H9 (cell line): Measurements from ENCODE around the gene RGS3. TPM values are rescaled to one million over a fixed set of nuclear protein-coding genes. Genes with fewer than 3 reads are reported as not detected.

ENCODE experiments used
- DNase-seq: peaks from one replicate; pipeline ENCODE4 v3.0.0-alpha.2; 2017
- H2AFZ ChIP-seq: one replicate; pipeline ENCODE4 v1.6.1; 2013; ENCODE audit warnings: mild to moderate bottlenecking, low read length, control low read depth, moderate library complexity
- H2AK5ac ChIP-seq: 2 replicates; pipeline ENCODE4 v1.6.1; 2013; ENCODE audit warnings: low read length, control low read depth, mixed read lengths; ENCODE audit not compliant: insufficient read length
- H2BK120ac ChIP-seq: one replicate; pipeline ENCODE4 v1.6.1; 2013; ENCODE audit warnings: low read depth, mild to moderate bottlenecking, low read length, control low read depth, inconsistent platforms; ENCODE audit not compliant: poor library complexity, severe bottlenecking
- H2BK12ac ChIP-seq: 2 replicates; pipeline ENCODE4 v1.6.1; 2013; ENCODE audit warnings: low read length, control low read depth, mixed read lengths, low read depth; ENCODE audit not compliant: insufficient read length
- H2BK15ac ChIP-seq: 2 replicates; pipeline ENCODE4 v1.6.1; 2013; ENCODE audit warnings: low read depth, low read length, control low read depth
- H2BK20ac ChIP-seq: one replicate; pipeline ENCODE4 v1.6.1; 2013; ENCODE audit warnings: low read depth, mild to moderate bottlenecking, low read length, control low read depth, inconsistent platforms; ENCODE audit not compliant: poor library complexity, severe bottlenecking
- H2BK5ac ChIP-seq: 2 replicates; pipeline ENCODE4 v1.6.1; 2013; ENCODE audit warnings: low read length, control low read depth, mixed read lengths; ENCODE audit not compliant: insufficient read length
- H3K14ac ChIP-seq: 2 replicates; pipeline ENCODE4 v1.6.1; 2013; ENCODE audit warnings: low read length, control low read depth; ENCODE audit not compliant: insufficient read depth
- H3K18ac ChIP-seq: 2 replicates; pipeline ENCODE4 v1.6.1; 2013; ENCODE audit warnings: low read depth, mild to moderate bottlenecking, mixed read lengths, low read length, control low read depth; ENCODE audit not compliant: insufficient read length
- H3K23ac ChIP-seq: 2 replicates; pipeline ENCODE4 v1.6.1; 2013; ENCODE audit warnings: low read length, control low read depth, mixed read lengths, low read depth; ENCODE audit not compliant: insufficient read length
- H3K23me2 ChIP-seq: 2 replicates; pipeline ENCODE4 v1.6.1; 2013; ENCODE audit warnings: low read depth, mild to moderate bottlenecking, mixed read lengths, low read length, control low read depth; ENCODE audit not compliant: insufficient read length, poor library complexity, severe bottlenecking
- H3K27ac ChIP-seq: 2 replicates; pipeline ENCODE4 v1.5.1; 2013; ENCODE audit warnings: low read length, control low read depth, mixed read lengths, low read depth; ENCODE audit not compliant: insufficient read length
- H3K27me3 ChIP-seq: 2 replicates; pipeline ENCODE4 v1.6.1; 2013; ENCODE audit warnings: low read length, control low read depth, inconsistent platforms; ENCODE audit not compliant: insufficient read depth
- H3K4ac ChIP-seq: 2 replicates; pipeline ENCODE4 v1.6.1; 2013; ENCODE audit warnings: low read depth, mild to moderate bottlenecking, control low read depth, inconsistent platforms, low read length, moderate library complexity
- H3K4me1 ChIP-seq: 2 replicates; pipeline ENCODE4 v1.6.1; 2013; ENCODE audit warnings: low read length, control low read depth, inconsistent platforms; ENCODE audit not compliant: insufficient read depth
- H3K4me2 ChIP-seq: 2 replicates; pipeline ENCODE4 v1.6.1; 2013; ENCODE audit warnings: low read length, control low read depth, mixed read lengths; ENCODE audit not compliant: insufficient read length, insufficient read depth
- H3K56ac ChIP-seq: 2 replicates; pipeline ENCODE4 v1.6.1; 2013; ENCODE audit warnings: low read depth, mild to moderate bottlenecking, mixed read lengths, low read length, control low read depth; ENCODE audit not compliant: insufficient read length
- H3K79me1 ChIP-seq: 2 replicates; pipeline ENCODE4 v1.6.1; 2013; ENCODE audit warnings: low read depth, mild to moderate bottlenecking, moderate library complexity, low read length, control low read depth, inconsistent platforms; ENCODE audit not compliant: insufficient read depth, poor library complexity, severe bottlenecking
- H3K79me2 ChIP-seq: 2 replicates; pipeline ENCODE4 v1.6.1; 2013; ENCODE audit warnings: low read length, control low read depth, inconsistent platforms; ENCODE audit not compliant: insufficient read depth
- H3K9ac ChIP-seq: 2 replicates; pipeline ENCODE4 v1.6.1; 2013; ENCODE audit warnings: low read length, control low read depth, mixed read lengths; ENCODE audit not compliant: insufficient read length; ENCODE audit errors: extremely low read depth
- H3K9me3 ChIP-seq: one replicate; pipeline ENCODE4 v1.6.1; 2013; ENCODE audit warnings: low read depth, low read length, inconsistent platforms; ENCODE audit not compliant: control insufficient read depth
- H3T11ph ChIP-seq: one replicate; pipeline ENCODE4 v1.6.1; 2013; ENCODE audit warnings: mild to moderate bottlenecking, low read length, control low read depth, inconsistent platforms
- H4K20me1 ChIP-seq: one replicate; pipeline ENCODE4 v1.6.1; 2013; ENCODE audit not compliant: control insufficient read depth, insufficient read length, insufficient read depth
- H4K5ac ChIP-seq: 2 replicates; pipeline ENCODE4 v1.6.1; 2013; ENCODE audit warnings: low read depth, mild to moderate bottlenecking, mixed read lengths, low read length, control low read depth; ENCODE audit not compliant: insufficient read length
- H4K8ac ChIP-seq: replicated peaks from 2 replicates; pipeline ENCODE4 v1.6.1; 2013; ENCODE audit warnings: low read length, control low read depth, mixed read lengths, low read depth; ENCODE audit not compliant: insufficient read length
- H4K91ac ChIP-seq: 2 replicates; pipeline ENCODE4 v1.6.1; 2013; ENCODE audit warnings: low read depth, mild to moderate bottlenecking, moderate library complexity, mixed read lengths, low read length, control low read depth; ENCODE audit not compliant: insufficient read length
- H3K27ac Mint-ChIP-seq, 3 experiments: 2 replicates in 2 of 3; 3 replicates in 1 of 3; pipeline ENCODE4 v1.8.0; 2020 to 2021; ENCODE audit warnings: mixed read lengths in 3 of 3, mild to moderate bottlenecking in 1 of 3, moderate library complexity in 1 of 3
- H3K27me3 Mint-ChIP-seq: 2 replicates; pipeline ENCODE4 v1.8.0; 2021; ENCODE audit warnings: low read depth, mild to moderate bottlenecking, moderate library complexity, mixed read lengths
- H3K36me3 Mint-ChIP-seq, 3 experiments: 2 replicates in 2 of 3; 3 replicates in 1 of 3; pipeline ENCODE4 v1.8.0; 2020 to 2021; ENCODE audit warnings: low read depth in 3 of 3, mixed read lengths in 3 of 3; ENCODE audit not compliant: insufficient read depth in 1 of 3
- H3K4me1 Mint-ChIP-seq, 2 experiments: 2 replicates each; pipeline ENCODE4 v1.8.0; 2020; ENCODE audit warnings: mixed read lengths in 2 of 2
- H3K4me3 Mint-ChIP-seq, 2 experiments: 2 replicates in 1 of 2; 3 replicates in 1 of 2; pipeline ENCODE4 v1.8.0; 2020 to 2021; ENCODE audit warnings: mild to moderate bottlenecking in 2 of 2, mixed read lengths in 2 of 2, moderate library complexity in 1 of 2
- H3K9me3 Mint-ChIP-seq, 2 experiments: 2 replicates in 1 of 2; 3 replicates in 1 of 2; pipeline ENCODE4 v1.8.0; 2020; ENCODE audit warnings: mild to moderate bottlenecking in 2 of 2, mixed read lengths in 2 of 2, moderate library complexity in 1 of 2
- WGBS: extraction: QIAGEN DNeasy Blood & Tissue Kit; methylation state at CpG from one replicate; pipeline ENCODE4 v1.1.7; 2013; ENCODE audit warnings: missing lambda C conversion rate, low lambda C conversion rate, mixed read lengths; ENCODE audit not compliant: insufficient read length; ENCODE audit errors: extremely low coverage; 5-methylcytosine and 5-hydroxymethylcytosine counted together
- total RNA-seq: library from RNA; stranded (reverse); gene quantifications from 2 replicates; pipeline ENCODE4 v1.2.1, GENCODE V29; 2021
- TF ChIP-seq, protein P1 (sequence below): fragments of 200-600 bp; sonication (generic); conservative IDR thresholded peaks from 3 replicates; pipeline ENCODE4 v1.8.0; 2021; ENCODE audit warnings: antibody characterized with exemption, mild to moderate bottlenecking

RGS3 gene
- total RNA-seq, 1 experiment from 2014 or later = 13.9 TPM

DNA sequence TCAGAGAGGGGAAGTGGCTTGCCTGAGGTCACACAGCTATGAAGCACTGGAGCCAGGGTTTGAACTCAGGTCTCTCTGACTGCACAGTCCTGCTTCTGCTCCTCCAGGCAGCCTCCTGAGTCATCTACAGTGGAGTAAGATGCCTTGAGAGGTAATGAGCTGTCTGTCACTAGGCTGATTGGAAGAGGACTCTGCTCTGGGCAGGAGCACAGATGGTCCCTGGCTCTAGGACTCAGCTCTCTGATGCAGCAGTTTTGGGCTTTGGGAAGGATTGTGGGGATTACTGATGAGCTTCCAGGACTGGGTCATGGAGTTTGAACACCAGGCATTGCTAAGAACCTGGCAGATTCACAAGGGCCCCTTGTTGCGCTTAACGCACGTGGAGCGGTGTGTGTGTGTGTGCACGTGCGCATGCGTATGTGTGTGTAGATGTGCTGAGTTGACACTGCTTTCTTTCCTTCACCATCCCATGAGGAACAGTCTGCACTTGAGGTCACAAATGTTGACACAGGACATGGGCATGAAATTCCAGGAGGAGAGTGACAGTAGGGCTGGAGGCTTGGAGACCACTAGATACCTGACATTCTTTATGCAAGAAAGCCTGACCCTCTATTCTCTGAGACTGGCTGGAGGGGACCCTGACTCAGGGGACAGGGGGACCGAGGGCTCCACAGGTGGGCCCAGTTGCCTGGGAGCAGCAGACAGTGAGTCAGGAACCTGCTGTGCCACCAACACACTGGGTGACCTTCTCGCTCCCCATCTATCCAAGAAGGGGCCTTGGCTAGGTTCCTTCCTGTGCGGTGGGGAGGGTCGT lies 170.5 kb downstream of the RGS3 start:
- H2AFZ ChIP-seq = no peak overlapping the region
- H4K8ac ChIP-seq = no peak overlapping the region

More for the DNA sequence above, 170.5 kb downstream of the RGS3 start:
- H3K79me2 ChIP-seq = no peaks in the 10 kb centered on the region
- no peak overlapping the region for H3K14ac ChIP-seq
- TF ChIP-seq, protein P1, sequence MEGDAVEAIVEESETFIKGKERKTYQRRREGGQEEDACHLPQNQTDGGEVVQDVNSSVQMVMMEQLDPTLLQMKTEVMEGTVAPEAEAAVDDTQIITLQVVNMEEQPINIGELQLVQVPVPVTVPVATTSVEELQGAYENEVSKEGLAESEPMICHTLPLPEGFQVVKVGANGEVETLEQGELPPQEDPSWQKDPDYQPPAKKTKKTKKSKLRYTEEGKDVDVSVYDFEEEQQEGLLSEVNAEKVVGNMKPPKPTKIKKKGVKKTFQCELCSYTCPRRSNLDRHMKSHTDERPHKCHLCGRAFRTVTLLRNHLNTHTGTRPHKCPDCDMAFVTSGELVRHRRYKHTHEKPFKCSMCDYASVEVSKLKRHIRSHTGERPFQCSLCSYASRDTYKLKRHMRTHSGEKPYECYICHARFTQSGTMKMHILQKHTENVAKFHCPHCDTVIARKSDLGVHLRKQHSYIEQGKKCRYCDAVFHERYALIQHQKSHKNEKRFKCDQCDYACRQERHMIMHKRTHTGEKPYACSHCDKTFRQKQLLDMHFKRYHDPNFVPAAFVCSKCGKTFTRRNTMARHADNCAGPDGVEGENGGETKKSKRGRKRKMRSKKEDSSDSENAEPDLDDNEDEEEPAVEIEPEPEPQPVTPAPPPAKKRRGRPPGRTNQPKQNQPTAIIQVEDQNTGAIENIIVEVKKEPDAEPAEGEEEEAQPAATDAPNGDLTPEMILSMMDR = no peak
- H3K18ac ChIP-seq = peak overlapping the region; percentile 70
- Mint-ChIP-seq H3K27ac (peak overlapping the region in 1 of 3 experiments; percentile 58; a peak in 1 of 7 replicates), H3K4me1 (peaks cover 17 to 33% of the 10 kb centered on the region in 2 experiments), H3K9me3 (no peaks in the 10 kb centered on the region), H3K27me3 (peaks cover 11% of the 10 kb centered on the region), H3K36me3 (no peaks in the 10 kb centered on the region), H3K4me3 (no peak overlapping the region)
- H3K23ac ChIP-seq = no peak overlapping the region
- H2BK120ac ChIP-seq = no peak overlapping the region
- no peaks in the 10 kb centered on the region for H3K9me3 ChIP-seq
- H2BK5ac ChIP-seq = no peak overlapping the region
- H3K9ac ChIP-seq = no peak overlapping the region
- DNase-seq = no peak
- H3T11ph ChIP-seq = no peak overlapping the region
- H3K27ac ChIP-seq = no peak overlapping the region
- H2BK15ac ChIP-seq = no peak overlapping the region
- H3K4me1 ChIP-seq = no peaks in the 10 kb centered on the region
- H3K56ac ChIP-seq = no peak overlapping the region
- H4K91ac ChIP-seq = no peak overlapping the region
- no peak overlapping the region for H3K4ac ChIP-seq
- H3K27me3 ChIP-seq = no peaks in the 10 kb centered on the region
- peak overlapping the region; percentile 29 for H2BK12ac ChIP-seq
- H3K23me2 ChIP-seq = no peaks in the 10 kb centered on the region
- WGBS = no CpG with 5 or more reads among the region's 11 CpGs
- H4K5ac ChIP-seq = no peak overlapping the region
- no peak overlapping the region for H2BK20ac ChIP-seq
- no peaks in the 10 kb centered on the region for H3K79me1 ChIP-seq
- no peak overlapping the region for H2AK5ac ChIP-seq
- H4K20me1 ChIP-seq = no peaks in the 10 kb centered on the region
- H3K4me2 ChIP-seq = no peak overlapping the region
